Progenitor cell of endocrine pancreas (in vitro differentiated cells): ENCODE data around the gene POLR2M. TPM values are rescaled to one million over a fixed set of nuclear protein-coding genes. Genes with fewer than 3 reads are reported as not detected.

Experiments used
- DNase-seq: peaks from one replicate; pipeline ENCODE4 v3.0.0; 2021; ENCODE audit warnings: low spot score; ENCODE audit not compliant: unreplicated experiment
- H3K27ac Mint-ChIP-seq: 2 replicates; pipeline ENCODE4 v1.8.0; 2021; ENCODE audit warnings: mild to moderate bottlenecking, moderate library complexity, mixed read lengths
- H3K27me3 Mint-ChIP-seq: 2 replicates; pipeline ENCODE4 v1.8.0; 2021; ENCODE audit warnings: mixed read lengths
- H3K36me3 Mint-ChIP-seq: 2 replicates; pipeline ENCODE4 v1.8.0; 2022; ENCODE audit warnings: mixed read lengths; ENCODE audit not compliant: insufficient read depth
- H3K4me1 Mint-ChIP-seq: 2 replicates; pipeline ENCODE4 v1.8.0; 2021; ENCODE audit warnings: low read depth, mixed read lengths
- H3K4me3 Mint-ChIP-seq: 2 replicates; pipeline ENCODE4 v1.8.0; 2021; ENCODE audit warnings: low read depth, mild to moderate bottlenecking, moderate library complexity, mixed read lengths
- H3K9me3 Mint-ChIP-seq: 2 replicates; pipeline ENCODE4 v1.8.0; 2021; ENCODE audit warnings: low read depth, mixed read lengths
- CTCF ChIP-seq: fragments of 200-600 bp; sonication (generic); IDR thresholded peaks from one replicate; pipeline ENCODE4 v1.5.0; 2021; ENCODE audit warnings: antibody characterized with exemption, mild to moderate bottlenecking; ENCODE audit not compliant: unreplicated experiment
- total RNA-seq: library from RNA; stranded (reverse); gene quantifications from 2 replicates; pipeline ENCODE4 v1.2.1, GENCODE V29; 2021

Gene POLR2M
- total RNA-seq, 1 donor from 2014 or later = 64.3 TPM

DNA sequence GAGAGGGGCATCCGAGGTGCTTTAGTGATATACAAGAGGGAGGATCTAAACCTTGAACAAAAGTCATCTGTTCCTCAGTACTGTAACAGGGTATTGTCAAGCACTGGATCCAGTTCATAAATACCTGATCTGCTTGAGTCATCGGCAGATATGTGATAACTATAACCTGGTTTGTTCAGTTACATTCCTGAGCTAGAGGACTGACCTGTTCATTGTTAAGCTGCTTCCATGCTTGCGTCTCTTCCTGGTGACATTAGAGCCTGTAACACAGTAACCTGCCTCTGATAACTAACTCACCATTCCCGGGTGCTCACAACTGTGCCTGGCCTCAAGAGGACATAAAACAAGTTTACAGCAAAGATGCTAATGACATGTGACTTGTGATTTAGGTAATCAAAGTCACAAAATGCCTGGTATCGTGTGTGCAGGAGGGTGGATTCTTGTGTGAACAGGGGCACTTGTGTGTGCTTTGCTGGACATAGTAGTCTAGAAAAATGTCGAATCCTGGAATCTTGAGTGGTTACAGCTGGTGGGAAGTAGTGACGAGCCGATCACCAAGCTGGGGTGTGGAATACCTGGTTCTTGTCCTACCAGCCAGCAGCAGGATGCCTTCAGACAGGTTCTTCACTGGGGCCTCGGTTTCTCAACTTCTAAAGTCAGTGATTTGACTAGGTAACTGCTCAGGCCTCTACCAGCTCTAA lies 30.9 kb upstream of the POLR2M start:
- peak overlapping the region; percentile 9 for H3K27ac Mint-ChIP-seq
- no peak overlapping the region for H3K4me3 Mint-ChIP-seq
- no peaks in the 10 kb centered on the region for H3K36me3 Mint-ChIP-seq

DNA sequence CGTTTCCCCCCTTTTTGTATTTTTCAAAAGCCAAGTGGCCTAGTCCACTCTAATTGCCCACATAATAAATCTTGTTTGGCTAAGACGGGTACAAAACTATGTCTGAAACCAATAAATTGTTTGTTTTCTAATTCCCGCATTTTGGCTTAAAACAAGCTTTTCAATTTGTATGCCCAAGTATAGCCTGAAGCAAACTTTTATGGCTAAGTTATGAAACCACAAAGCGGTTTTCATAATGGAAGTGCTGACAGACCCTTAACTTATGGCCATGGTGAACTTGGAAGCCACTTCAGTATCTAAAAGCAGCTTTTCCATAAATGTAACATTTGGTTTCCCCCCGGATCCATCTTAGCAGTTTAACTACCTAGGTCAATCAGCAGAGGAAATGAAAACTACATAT lies 29.9 kb upstream of the POLR2M start:
- Mint-ChIP-seq H3K4me3 (no peak overlapping the region), H3K4me1 (peaks cover 20% of the 10 kb centered on the region), H3K36me3 (no peaks in the 10 kb centered on the region), H3K27ac (no peak overlapping the region), H3K27me3 (no peaks in the 10 kb centered on the region), H3K9me3 (no peaks in the 10 kb centered on the region)
- DNase-seq = no peak
- TF ChIP-seq CTCF = no peak

More for the DNA sequence above, 30.9 kb upstream of the POLR2M start:
- no peak for TF ChIP-seq CTCF
- no peaks in the 10 kb centered on the region for H3K27me3 Mint-ChIP-seq
- DNase-seq = no peak
- no peaks in the 10 kb centered on the region for H3K9me3 Mint-ChIP-seq
- peaks cover 20% of the 10 kb centered on the region for H3K4me1 Mint-ChIP-seq

DNA sequence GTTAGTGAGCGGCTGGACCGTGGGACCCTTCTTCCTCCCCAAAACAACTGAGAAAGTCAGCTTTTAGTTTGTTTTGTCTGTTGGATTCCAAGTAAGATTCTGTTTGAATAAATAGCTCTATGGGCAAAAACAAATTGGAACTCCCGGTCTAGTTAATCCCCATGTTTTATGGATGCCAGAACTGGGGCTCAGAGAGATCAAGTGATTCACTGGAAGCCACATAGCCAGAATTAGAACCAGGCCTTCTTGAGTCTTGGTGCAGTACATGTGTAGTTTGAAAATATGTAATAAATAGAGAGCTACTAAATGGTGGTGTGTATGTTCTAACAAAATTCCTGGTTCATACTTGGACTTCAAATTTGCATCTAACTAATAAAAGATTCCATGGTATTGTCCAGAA lies 29.3 kb upstream of the POLR2M start:
- TF ChIP-seq CTCF = no peak
- H3K4me1 Mint-ChIP-seq = peaks cover 17% of the 10 kb centered on the region
- no peaks in the 10 kb centered on the region for H3K36me3 Mint-ChIP-seq
- no peak for DNase-seq
- no peaks in the 10 kb centered on the region for H3K9me3 Mint-ChIP-seq
- no peak overlapping the region for H3K27ac Mint-ChIP-seq
- no peak overlapping the region for H3K4me3 Mint-ChIP-seq
- no peaks in the 10 kb centered on the region for H3K27me3 Mint-ChIP-seq

DNA sequence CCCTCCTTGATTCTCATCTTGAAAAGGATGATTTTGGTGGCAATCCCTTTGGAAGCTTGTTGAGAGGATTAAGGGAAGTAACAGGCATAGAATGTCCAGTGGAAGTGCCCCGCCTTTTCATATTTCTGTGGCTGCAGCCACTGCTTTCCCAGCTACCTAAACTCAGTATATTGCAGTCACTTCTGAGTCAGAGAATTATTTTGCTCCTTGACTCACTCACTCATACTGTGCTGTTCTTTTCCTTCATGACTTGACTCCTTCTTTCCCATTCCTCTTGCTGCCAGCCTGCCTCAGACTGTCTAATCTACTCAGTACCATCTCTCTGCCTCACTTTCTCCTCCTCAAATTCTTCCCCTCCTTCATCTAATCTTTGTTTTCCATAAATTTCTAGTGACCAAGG lies 26.5 kb upstream of the POLR2M start:
- Mint-ChIP-seq H3K36me3 (peaks cover 1% of the 10 kb centered on the region), H3K4me1 (peaks cover 1% of the 10 kb centered on the region), H3K27me3 (no peaks in the 10 kb centered on the region), H3K4me3 (no peak overlapping the region), H3K9me3 (no peaks in the 10 kb centered on the region), H3K27ac (no peak overlapping the region)
- TF ChIP-seq CTCF = no peak
- DNase-seq = no peak

GRCh38 chr15:57681011-57681410 lies 25.5 kb upstream of the POLR2M start:
- no peaks in the 10 kb centered on the region for H3K4me1 Mint-ChIP-seq
- no peak overlapping the region for H3K4me3 Mint-ChIP-seq
- H3K27me3 Mint-ChIP-seq = no peaks in the 10 kb centered on the region
- H3K27ac Mint-ChIP-seq = no peak overlapping the region
- TF ChIP-seq CTCF = no peak
- H3K36me3 Mint-ChIP-seq = peaks cover 1% of the 10 kb centered on the region
- no peaks in the 10 kb centered on the region for H3K9me3 Mint-ChIP-seq
- DNase-seq = no peak
